IPS-20b (cell line): Measurements from ENCODE around the gene BRI3BP.
"Not testable (repeated sequence)": the region's sequence is repeated elsewhere in the genome, so short reads cannot be mapped to it uniquely, and the experiment has no call there.

Experiments used
- H3K27ac ChIP-seq: one replicate; pipeline ENCODE4 v1.5.1; 2013; ENCODE audit warnings: low read length
- H3K27me3 ChIP-seq: 2 replicates; pipeline ENCODE4 v1.6.1; 2013; ENCODE audit warnings: mild to moderate bottlenecking, low read length, inconsistent platforms; ENCODE audit not compliant: insufficient read depth
- H3K36me3 ChIP-seq: 2 replicates; pipeline ENCODE4 v1.6.1; 2013; ENCODE audit warnings: low read depth, mild to moderate bottlenecking, inconsistent platforms, low read length, moderate library complexity; ENCODE audit not compliant: insufficient read depth
- H3K4me1 ChIP-seq: 2 replicates; pipeline ENCODE4 v1.6.1; 2013; ENCODE audit warnings: mild to moderate bottlenecking, control low read depth, inconsistent platforms, low read length, moderate library complexity; ENCODE audit not compliant: insufficient read depth
- H3K4me3 ChIP-seq: 2 replicates; pipeline ENCODE4 v1.5.1; 2013; ENCODE audit warnings: mild to moderate bottlenecking, low read length, inconsistent platforms
- H3K9ac ChIP-seq: 2 replicates; pipeline ENCODE4 v1.6.1; 2013; ENCODE audit warnings: low read depth, mild to moderate bottlenecking, inconsistent platforms, low read length, moderate library complexity
- H3K9me3 ChIP-seq: 2 replicates; pipeline ENCODE4 v1.6.1; 2013; ENCODE audit warnings: mild to moderate bottlenecking, low read depth, low read length, inconsistent platforms; ENCODE audit not compliant: insufficient read depth

The BRI3BP gene

DNA sequence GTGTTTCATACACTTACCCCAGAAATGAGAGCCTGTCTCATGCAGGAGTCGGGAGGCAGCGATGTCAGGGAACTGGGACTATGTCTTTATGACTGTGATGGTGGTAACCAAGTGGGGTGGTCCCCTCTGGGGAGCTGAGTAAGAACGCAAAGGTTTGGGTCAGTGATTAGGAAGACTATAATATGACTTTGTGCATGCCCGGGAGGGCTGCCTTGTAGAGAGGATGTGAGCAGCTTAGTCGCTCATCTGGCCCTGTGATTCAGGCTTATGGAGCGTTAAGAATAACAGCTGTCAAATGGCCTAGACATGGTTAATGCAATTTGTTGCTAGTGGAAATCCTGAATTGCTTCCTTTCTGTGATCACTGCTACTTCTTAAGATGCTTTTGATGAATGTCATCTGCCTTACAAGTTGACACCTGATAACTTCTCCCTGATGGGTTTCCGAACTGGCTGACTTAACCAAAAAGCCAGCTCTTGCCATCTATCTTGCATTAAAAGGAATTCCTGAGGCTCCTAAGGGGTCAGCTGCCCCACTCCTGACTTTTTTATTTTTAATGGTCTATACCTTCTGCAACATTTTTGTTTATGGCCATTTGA is 36.4 kb downstream of the BRI3BP start:
- Histone ChIP-seq H3K36me3 (peaks cover 14% of the 10 kb centered on the region), H3K9ac (no peak overlapping the region), H3K27ac (no peak overlapping the region), H3K4me1 (no peaks in the 10 kb centered on the region), H3K9me3 (peaks cover 3% of the 10 kb centered on the region; the same call in 1 of the 2 replicates), H3K4me3 (no peak overlapping the region), H3K27me3 (no peaks in the 10 kb centered on the region)

DNA sequence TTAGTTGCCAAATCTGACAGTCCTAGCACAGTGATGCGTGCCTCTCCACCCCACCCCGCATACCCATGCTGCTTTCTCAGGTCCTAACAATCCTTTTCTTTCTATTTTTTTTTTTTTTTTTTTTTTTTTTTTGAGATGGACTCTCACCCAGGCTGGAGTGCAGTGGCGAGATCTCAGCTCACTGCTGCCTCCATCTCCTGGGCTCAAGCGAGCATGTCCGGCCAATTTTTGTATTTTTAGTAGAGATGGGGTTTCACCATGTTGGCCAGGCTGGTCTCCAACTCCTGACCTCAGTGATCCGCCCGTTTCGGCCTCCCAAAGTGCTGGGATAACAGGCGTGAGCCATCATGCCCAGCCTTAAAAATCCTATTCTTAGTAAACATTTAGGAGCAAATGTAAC is 38.0 kb downstream of the BRI3BP start:
- H3K27ac ChIP-seq, H3K9ac ChIP-seq, H3K4me1 ChIP-seq, H3K4me3 ChIP-seq, H3K36me3 ChIP-seq, H3K9me3 ChIP-seq, H3K27me3 ChIP-seq: not testable (repeated sequence)

- H3K4me3 ChIP-seq: no peak overlapping the region
- no peaks in the 10 kb centered on the region for H3K4me1 ChIP-seq
- no peaks in the 10 kb centered on the region for H3K36me3 ChIP-seq
- no peaks in the 10 kb centered on the region for H3K27me3 ChIP-seq
- no peak overlapping the region for H3K27ac ChIP-seq
- peaks cover 7% of the 10 kb centered on the region; the same call in 1 of the 2 replicates for H3K9me3 ChIP-seq
- H3K9ac ChIP-seq: no peak overlapping the region
These were observed 39.2 kb downstream of the BRI3BP start for GRCh38 chr12:125032466-125033152.

DNA sequence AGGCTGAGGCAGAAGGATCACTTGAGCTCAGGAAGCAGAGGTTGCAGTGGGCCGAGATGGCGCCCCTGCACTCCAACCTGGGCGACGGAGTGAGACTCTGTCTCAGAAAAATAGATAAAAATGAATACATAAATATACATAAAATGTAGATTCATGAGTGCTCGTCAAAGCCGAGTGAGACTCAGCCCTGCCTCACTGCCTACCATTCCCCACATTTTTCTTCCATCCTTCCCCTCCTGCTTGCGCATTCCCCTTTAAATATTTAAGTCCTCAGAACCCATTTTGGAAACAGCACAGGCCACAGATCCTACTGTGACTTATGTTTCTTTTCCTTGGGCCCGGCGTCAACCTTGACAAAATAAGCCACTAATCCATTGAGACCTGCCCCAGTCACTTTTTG is 39.8 kb downstream of the BRI3BP start:
- Histone ChIP-seq H3K4me3 (no peak overlapping the region), H3K4me1 (no peaks in the 10 kb centered on the region), H3K36me3 (no peaks in the 10 kb centered on the region), H3K9me3 (peaks cover 7% of the 10 kb centered on the region; the same call in 1 of the 2 replicates), H3K9ac (no peak overlapping the region), H3K27ac (no peak overlapping the region), H3K27me3 (no peaks in the 10 kb centered on the region)

DNA sequence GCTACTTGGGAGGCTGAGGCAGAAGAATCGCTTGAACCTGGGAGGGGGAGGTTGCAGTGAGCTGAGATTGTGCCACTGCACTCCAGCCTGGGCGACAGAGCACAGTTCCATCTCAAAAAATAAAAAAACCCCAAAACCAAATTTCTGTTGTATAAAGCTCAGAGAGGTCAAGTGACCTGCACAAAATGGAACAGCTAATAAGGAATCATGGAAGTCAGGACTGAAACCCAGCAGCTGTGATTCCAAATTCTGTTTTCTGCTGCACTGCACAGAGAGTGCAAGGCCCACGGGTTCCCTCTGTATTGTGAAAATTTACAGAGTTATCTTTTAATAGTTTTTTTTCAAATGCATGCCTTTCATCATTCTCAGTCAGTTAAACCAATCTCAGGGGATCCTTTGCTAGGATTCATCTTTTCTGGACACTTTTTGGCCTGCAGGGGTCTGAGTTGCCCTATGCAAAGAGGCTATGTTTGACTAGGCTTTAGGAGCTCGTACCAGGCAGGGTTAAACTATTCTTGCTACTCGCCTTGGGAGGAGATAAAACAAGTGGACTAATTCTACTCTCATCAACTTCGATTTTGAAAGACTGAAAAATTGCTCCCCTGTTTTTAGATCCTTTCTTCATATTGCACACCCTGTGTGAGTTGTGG is 45.7 kb downstream of the BRI3BP start:
- no peaks in the 10 kb centered on the region for H3K36me3 ChIP-seq
- peaks cover 7% of the 10 kb centered on the region; the same call in 1 of the 2 replicates for H3K9me3 ChIP-seq
- H3K27ac ChIP-seq: no peak overlapping the region
- H3K9ac ChIP-seq: no peak overlapping the region
- H3K4me1 ChIP-seq: no peaks in the 10 kb centered on the region
- no peak overlapping the region for H3K4me3 ChIP-seq
- no peaks in the 10 kb centered on the region for H3K27me3 ChIP-seq

DNA sequence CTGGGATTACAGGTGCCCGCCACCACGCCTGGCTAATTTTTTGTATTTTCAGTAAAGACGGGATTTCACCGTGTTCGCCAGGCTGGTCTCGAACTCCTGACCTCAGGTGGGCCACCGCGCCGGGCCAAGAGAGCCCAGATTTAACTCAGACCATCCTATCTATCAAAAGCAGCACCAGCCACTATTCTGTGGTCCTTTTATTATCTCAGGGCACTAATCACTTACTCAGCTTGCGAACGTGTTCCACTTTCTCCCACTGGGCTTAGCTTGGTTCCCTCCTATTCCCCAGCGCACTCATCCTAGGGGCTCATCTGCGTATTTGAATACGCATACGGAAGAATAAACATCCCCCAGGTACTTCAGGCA is 55.6 kb downstream of the BRI3BP start:
- Histone ChIP-seq H3K9ac (peak overlapping the region; percentile 25; the same call in 1 of the 2 replicates), H3K4me3 (peak overlapping the region; percentile 65)

GRCh38 chr12:125050446-125050845 is 57.0 kb downstream of the BRI3BP start:
- H3K36me3 ChIP-seq: no peaks in the 10 kb centered on the region
- no peaks in the 10 kb centered on the region for H3K27me3 ChIP-seq
- no peaks in the 10 kb centered on the region for H3K4me1 ChIP-seq
- H3K4me3 ChIP-seq: no peak overlapping the region
- H3K27ac ChIP-seq: no peak overlapping the region
- H3K9ac ChIP-seq: no peak overlapping the region
- no peaks in the 10 kb centered on the region for H3K9me3 ChIP-seq

More for the DNA sequence above, 55.6 kb downstream of the BRI3BP start:
- H3K36me3 ChIP-seq: no peaks in the 10 kb centered on the region
- H3K9me3 ChIP-seq: no peaks in the 10 kb centered on the region
- H3K27me3 ChIP-seq: no peaks in the 10 kb centered on the region
- H3K27ac ChIP-seq: no peak overlapping the region
- no peaks in the 10 kb centered on the region for H3K4me1 ChIP-seq

DNA sequence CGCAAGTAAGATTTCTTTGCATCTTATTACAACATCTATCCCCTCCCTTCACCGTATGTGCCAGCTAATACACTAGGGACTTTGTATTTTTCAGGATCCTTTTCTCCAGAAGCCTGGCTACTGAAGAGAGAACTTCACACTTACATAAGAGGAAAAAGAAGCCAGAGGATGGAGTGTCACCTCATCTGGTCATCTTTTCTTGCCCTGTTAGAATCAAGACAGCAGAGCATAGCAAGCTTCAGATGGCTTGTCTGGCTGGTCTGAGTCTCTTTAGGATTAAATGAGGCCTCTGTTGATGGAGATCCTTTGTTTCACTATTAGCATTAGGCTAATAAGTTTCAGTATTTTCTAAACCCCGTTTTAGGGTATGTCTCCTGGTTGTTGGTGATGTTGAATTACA is 57.4 kb downstream of the BRI3BP start:
- H3K9ac ChIP-seq: no peak overlapping the region
- H3K4me1 ChIP-seq: no peaks in the 10 kb centered on the region
- H3K9me3 ChIP-seq: no peaks in the 10 kb centered on the region
- no peak overlapping the region for H3K27ac ChIP-seq
- no peak overlapping the region for H3K4me3 ChIP-seq
- no peaks in the 10 kb centered on the region for H3K27me3 ChIP-seq
- no peaks in the 10 kb centered on the region for H3K36me3 ChIP-seq

DNA sequence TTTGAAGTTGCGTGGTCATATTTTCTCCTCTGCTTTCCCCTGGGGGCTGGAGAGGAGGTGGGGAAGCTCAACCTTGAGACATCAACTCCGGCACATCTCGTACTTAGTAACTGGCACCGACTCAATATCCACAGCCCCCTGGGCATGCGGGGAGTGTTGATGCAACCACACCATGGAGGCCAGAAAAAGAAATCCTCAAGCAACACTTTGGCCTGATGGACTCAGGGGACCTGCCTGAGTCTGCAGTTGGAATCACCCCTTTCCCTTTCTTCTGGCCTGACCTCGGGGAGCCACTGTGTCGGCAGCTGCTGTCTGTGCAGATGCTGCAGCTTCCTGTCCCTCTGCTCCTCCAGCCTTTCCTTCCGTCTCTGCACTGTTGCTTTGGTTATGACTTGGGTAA is 60.4 kb downstream of the BRI3BP start:
- H3K9ac ChIP-seq: no peak overlapping the region

DNA sequence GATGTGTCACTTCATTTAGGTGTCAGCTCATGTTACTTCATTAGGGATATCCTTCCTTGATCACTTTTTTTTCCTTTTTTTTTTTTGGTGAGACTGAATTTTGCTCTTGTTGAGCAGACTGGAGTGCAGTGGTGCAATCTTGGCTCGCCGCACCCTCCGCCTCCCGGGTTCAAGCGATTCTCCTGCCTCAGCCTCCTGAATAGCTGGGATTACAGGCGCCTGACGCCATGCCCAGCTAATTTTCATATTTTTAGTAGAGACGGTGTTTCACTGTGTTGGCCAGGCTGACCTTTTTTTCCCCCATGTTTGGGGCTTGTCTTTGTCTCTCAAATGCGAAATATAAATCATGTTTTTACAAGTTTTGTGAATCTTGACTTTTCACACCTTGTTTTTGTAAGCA is 62.1 kb downstream of the BRI3BP start:
- Histone ChIP-seq H3K27me3 (no peaks in the 10 kb centered on the region), H3K36me3 (no peaks in the 10 kb centered on the region), H3K9ac (no peak overlapping the region), H3K4me3 (no peak overlapping the region), H3K27ac (no peak overlapping the region), H3K9me3 (peaks cover 1% of the 10 kb centered on the region; the same call in 1 of the 2 replicates), H3K4me1 (no peaks in the 10 kb centered on the region)

More for the DNA sequence above, 60.4 kb downstream of the BRI3BP start:
- Histone ChIP-seq H3K27me3 (no peaks in the 10 kb centered on the region), H3K4me3 (no peak overlapping the region), H3K27ac (no peak overlapping the region), H3K9me3 (no peaks in the 10 kb centered on the region), H3K36me3 (no peaks in the 10 kb centered on the region), H3K4me1 (no peaks in the 10 kb centered on the region)

- Histone ChIP-seq H3K9me3 (peaks cover 8% of the 10 kb centered on the region; the same call in 1 of the 2 replicates), H3K27ac (no peak overlapping the region), H3K27me3 (no peaks in the 10 kb centered on the region), H3K36me3 (no peaks in the 10 kb centered on the region), H3K9ac (no peak overlapping the region), H3K4me1 (no peaks in the 10 kb centered on the region), H3K4me3 (no peak overlapping the region)
These were observed 62.9 kb downstream of the BRI3BP start for GRCh38 chr12:125056306-125056705.

DNA sequence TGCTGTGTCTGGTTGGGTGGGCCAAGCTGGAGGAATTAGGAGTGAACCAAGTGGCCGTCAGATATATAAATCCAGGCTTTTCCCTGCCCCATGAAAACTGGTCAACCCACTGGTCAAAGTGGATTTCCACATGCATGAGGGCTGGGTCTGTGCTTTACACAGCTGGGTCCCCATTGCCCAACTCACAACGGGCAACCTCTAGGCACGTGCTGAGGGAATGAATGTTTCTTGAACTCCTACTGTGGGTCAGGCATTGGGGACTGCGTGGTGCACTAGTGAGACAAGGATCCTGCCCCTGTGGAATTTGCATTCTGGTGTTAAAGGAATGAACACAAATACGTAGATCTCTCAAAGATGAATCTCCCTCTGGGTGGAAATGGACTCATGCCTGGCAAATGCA is 64.3 kb downstream of the BRI3BP start:
- Histone ChIP-seq H3K9ac (no peak overlapping the region), H3K36me3 (no peaks in the 10 kb centered on the region), H3K4me1 (peaks cover under 1% of the 10 kb centered on the region; the same call in 1 of the 2 replicates), H3K9me3 (peaks cover 13% of the 10 kb centered on the region; the same call in 1 of the 2 replicates), H3K27me3 (no peaks in the 10 kb centered on the region), H3K4me3 (no peak overlapping the region), H3K27ac (no peak overlapping the region)
